Muscle of leg (tissue), 11 donors: Measurements from ENCODE around the gene GLCE. TPM values are rescaled to one million over a fixed set of nuclear protein-coding genes. Genes with fewer than 3 reads are reported as not detected.
"Not testable (repeated sequence)": the region's sequence is repeated elsewhere in the genome, so short reads cannot be mapped to it uniquely, and the experiment has no call there.

ENCODE experiments used
- DNase-seq: peaks from one replicate; pipeline ENCODE4 v3.0.0; 2013
- H3K27ac ChIP-seq: one replicate; pipeline ENCODE4 v1.5.1; 2013; ENCODE audit warnings: mild to moderate bottlenecking, low read length, control low read depth
- H3K27me3 ChIP-seq: one replicate; pipeline ENCODE4 v1.6.1; 2013; ENCODE audit warnings: low read length; ENCODE audit not compliant: control insufficient read depth, insufficient read depth
- H3K36me3 ChIP-seq: one replicate; pipeline ENCODE4 v1.6.1; 2013; ENCODE audit warnings: low read length; ENCODE audit not compliant: control insufficient read depth, insufficient read depth
- H3K4me1 ChIP-seq: one replicate; pipeline ENCODE4 v1.6.1; 2013; ENCODE audit warnings: low read length; ENCODE audit not compliant: control insufficient read depth, insufficient read depth
- H3K4me3 ChIP-seq: one replicate; pipeline ENCODE4 v1.5.1; 2013; ENCODE audit warnings: low read length, control low read depth
- H3K9me3 ChIP-seq: replicated peaks from 2 replicates; pipeline ENCODE4 v1.6.1; 2013; ENCODE audit warnings: low read depth, low read length; ENCODE audit not compliant: control insufficient read depth
- WGBS: methylation state at CpG from one replicate; pipeline ENCODE4 v1.1.5; 2013; ENCODE audit warnings: missing lambda C conversion rate; ENCODE audit not compliant: insufficient coverage; 5-methylcytosine and 5-hydroxymethylcytosine counted together
- polyA plus RNA-seq, 8 donors: library from polyadenylated mRNA; unstranded; fragments of 120-200 nt; gene quantifications; one replicate each; pipeline versions ENCODE4 v1.2.1 to v1.2.3, GENCODE V29; 2013; ENCODE audit warnings: inconsistent platforms in 1 of 8, low replicate concordance in 1 of 8; ENCODE audit not compliant: insufficient read length in 8 of 8, insufficient read depth in 1 of 8
- total RNA-seq: library from RNA; stranded (reverse); fragments of 120-200 nt; gene quantifications from one replicate; pipeline ENCODE4 v1.2.4, GENCODE V29; 2013

The GLCE gene
- total and polyA plus RNA-seq, 9 donors: 27.4 to 50.1 (median 32.7) TPM

DNA sequence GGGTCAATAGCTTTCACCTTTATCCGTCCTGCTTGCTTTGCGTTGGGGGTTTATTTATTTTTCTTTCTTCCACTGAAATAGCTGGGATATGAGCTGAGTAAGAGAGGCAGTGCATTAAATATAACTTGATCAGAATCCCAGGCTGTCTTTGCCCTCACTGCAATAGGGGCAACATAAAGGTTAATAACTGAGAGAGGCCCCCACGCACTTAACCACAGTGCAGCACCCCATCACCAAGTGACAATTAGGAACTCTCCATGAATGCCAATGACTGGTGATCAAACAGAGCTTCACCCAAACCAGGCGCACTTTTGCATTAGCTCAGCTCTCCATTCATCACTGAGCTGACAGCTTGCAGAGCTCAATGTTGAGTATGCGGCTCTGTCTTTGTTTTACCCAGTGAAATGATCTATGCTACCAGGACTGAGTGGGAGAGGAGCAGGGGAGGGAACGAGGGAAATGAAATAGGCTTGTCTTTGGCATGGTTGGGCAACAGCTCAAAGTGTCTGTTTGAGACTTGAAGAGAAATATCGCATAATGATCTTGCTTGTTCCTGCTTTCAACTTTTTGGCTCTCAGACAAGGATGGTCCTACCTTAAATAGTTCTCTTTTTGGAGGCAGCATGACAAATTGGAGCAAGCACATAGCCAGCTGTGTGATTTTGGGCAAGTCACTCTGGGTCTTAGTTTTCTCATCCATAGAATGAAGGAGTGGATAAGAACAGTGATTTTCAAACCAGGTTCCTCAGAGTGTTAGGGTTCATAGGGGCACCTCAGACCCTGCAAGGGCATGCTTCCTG is 14.5 kb upstream of the GLCE start:
- Histone ChIP-seq H3K4me3 (no peak overlapping the region), H3K9me3 (no peaks in the 10 kb centered on the region), H3K27ac (no peak overlapping the region), H3K27me3 (no peaks in the 10 kb centered on the region), H3K4me1 (no peaks in the 10 kb centered on the region), H3K36me3 (no peaks in the 10 kb centered on the region)
- DNase-seq: no peak
- WGBS: 34% methylated on average over 4 of the region's 7 CpGs

DNA sequence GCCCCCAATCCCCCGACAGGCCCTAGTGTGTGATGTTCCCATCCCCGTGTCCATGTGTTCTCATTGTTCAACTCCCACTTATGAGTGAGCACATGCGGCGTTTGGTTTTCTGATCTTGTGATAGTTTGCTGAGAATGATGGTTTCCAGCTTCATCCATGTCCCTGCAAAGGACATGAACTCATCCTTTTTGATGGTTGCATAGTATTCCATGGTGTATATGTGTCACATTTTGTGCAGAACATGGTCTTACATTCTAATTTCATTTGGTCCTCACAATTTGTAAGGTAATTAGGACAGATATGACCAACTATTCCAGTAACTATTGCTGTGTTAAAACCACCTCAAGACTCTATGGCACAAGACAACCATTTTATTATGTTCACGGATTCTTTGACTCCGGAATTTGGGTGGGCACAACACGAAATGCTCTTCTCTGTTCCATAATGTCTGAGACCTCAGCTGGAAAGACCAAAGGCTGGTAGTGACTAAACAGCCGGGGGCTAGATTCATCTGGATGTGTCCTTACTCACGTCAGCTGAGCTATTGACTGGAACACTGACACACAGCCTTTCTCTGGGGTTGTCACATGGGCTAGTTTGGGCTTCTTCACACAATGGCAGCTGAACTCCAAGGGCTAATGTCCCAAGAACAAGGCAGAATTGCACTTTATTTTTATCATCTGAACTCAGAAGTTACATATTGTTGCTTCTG is 13.6 kb upstream of the GLCE start:
- no peaks in the 10 kb centered on the region for H3K9me3 ChIP-seq

DNA sequence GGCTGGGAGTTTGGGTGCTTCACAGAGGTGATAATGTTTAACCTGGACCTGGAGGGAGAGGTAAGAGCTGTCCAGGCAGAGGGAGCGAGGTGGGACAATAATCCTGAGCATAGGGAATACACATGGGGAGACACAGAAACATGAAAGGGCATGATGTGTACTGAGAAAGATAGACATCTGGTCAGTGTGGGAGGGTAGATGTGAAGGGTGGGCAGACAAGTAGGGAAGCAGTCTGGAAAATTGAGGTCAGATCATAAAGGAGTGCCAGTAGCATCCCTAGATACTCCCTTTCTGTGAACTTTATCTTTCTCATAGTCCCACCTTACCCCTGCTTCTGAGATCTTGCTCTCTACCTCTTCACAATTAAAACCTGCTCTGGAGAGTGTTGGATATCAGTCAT is 12.0 kb upstream of the GLCE start:
- no peaks in the 10 kb centered on the region for H3K9me3 ChIP-seq
- H3K27ac ChIP-seq: no peak overlapping the region
- DNase-seq: no peak
- H3K4me3 ChIP-seq: no peak overlapping the region
- no peaks in the 10 kb centered on the region for H3K4me1 ChIP-seq
- no peaks in the 10 kb centered on the region for H3K36me3 ChIP-seq
- 100% methylated on average over 1 of the region's 1 CpG for WGBS
- H3K27me3 ChIP-seq: no peaks in the 10 kb centered on the region

More for the DNA sequence above, 13.6 kb upstream of the GLCE start:
- no peak for DNase-seq
- H3K4me1 ChIP-seq: no peaks in the 10 kb centered on the region
- H3K36me3 ChIP-seq: no peaks in the 10 kb centered on the region
- 88% methylated on average over 5 of the region's 9 CpGs for WGBS
- H3K27me3 ChIP-seq: no peaks in the 10 kb centered on the region
- no peak overlapping the region for H3K4me3 ChIP-seq
- no peak overlapping the region for H3K27ac ChIP-seq

DNA sequence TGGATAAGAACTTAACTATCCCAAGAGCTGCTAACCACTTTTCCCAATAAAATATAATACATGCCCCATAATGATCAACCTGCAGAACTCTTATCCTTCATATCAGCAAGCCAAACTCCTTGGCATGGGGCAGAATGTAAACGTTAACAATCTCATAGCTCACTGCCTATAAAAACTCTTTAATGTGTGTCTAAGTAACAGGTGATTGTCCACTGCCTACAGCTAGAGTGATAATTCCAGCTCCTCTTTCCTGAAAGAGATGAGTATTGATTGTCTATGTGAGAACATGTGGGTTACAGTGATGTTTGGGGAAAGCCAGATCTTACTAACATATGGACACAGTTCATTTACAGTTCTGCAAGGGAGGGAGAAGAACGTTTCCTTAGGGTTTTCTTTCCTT is 11.3 kb upstream of the GLCE start:
- Histone ChIP-seq H3K27me3 (no peaks in the 10 kb centered on the region), H3K4me1 (no peaks in the 10 kb centered on the region)
- WGBS: no CpG with 5 or more reads among the region's 2 CpGs

DNA sequence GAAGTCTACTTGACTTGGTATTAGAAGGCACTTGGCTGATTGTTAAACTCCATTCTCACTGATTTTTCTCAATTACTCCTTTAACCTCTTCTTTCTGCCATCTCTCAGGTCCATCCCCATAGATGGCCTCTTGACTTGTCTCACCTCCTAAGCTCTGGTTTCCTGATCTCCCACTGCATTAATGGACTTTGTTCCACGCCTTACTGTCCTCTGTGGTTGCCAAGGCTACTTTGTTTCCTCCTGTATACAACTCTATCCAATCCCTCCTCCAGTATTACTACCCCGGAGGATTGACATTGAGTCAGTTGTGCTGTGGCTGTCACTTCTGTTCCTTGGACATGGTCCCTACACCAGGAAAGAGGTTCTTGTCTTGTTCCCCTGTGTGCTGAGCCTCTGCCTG is 10.6 kb upstream of the GLCE start:
- Histone ChIP-seq H3K4me1 (no peaks in the 10 kb centered on the region), H3K9me3 (no peaks in the 10 kb centered on the region), H3K27me3 (no peaks in the 10 kb centered on the region), H3K36me3 (no peaks in the 10 kb centered on the region), H3K4me3 (no peak overlapping the region), H3K27ac (no peak overlapping the region)
- DNase-seq: no peak
- 83% methylated on average over 2 of the region's 2 CpGs for WGBS

More for the DNA sequence above, 11.3 kb upstream of the GLCE start:
- Histone ChIP-seq H3K36me3 (no peaks in the 10 kb centered on the region), H3K4me3 (no peak overlapping the region), H3K27ac (no peak overlapping the region), H3K9me3 (no peaks in the 10 kb centered on the region)
- no peak for DNase-seq

DNA sequence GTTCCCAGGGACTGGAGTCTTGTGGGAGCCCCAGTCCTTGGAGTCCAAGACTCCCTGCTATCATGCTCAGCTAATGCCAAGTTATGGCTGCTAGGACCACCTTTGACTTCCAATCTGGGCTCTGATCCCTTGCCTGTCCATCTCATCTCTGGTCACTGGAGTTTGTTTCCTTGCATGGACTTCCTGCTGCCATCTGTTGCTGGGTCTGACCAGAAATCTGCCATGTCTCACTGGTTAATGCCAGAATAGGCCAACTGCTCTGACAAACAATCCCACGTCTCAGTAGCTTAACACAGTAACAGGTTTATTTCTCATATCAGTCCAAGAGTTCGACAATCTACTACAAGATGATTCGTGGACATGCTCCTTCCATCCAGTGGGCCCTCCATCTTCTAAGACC is 10.1 kb upstream of the GLCE start:
- no peak overlapping the region for H3K27ac ChIP-seq
- WGBS: 86% methylated on average over 1 of the region's 3 CpGs
- H3K4me1 ChIP-seq: no peaks in the 10 kb centered on the region

DNA sequence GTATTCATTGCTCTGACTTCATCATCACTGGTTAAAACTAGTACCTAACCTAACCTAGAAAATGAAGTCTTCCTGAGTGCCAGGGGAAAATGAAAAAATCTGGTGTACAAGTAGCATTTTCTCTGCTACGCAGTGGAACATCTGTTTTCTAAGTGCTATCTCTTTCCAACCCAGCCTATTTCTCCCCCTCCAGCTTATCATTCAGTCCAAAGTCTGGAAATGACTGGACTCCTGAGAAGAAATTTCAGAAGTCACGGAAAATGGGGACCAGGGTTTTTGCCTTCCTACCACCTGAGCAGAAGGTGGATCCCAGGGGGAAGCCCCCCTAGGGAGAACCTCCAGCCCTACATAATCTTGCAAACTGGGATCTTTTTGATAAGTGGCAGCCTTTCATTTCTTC is 9.6 kb upstream of the GLCE start:
- no peak overlapping the region for H3K27ac ChIP-seq
- H3K4me3 ChIP-seq: no peak overlapping the region
- no peaks in the 10 kb centered on the region for H3K27me3 ChIP-seq
- no peaks in the 10 kb centered on the region for H3K9me3 ChIP-seq
- no peaks in the 10 kb centered on the region for H3K36me3 ChIP-seq
- no CpG with 5 or more reads among the region's 2 CpGs for WGBS
- DNase-seq: no peak
- no peaks in the 10 kb centered on the region for H3K4me1 ChIP-seq

More for the DNA sequence above, 10.1 kb upstream of the GLCE start:
- DNase-seq: no peak
- Histone ChIP-seq H3K27me3 (no peaks in the 10 kb centered on the region), H3K9me3 (no peaks in the 10 kb centered on the region), H3K4me3 (no peak overlapping the region), H3K36me3 (no peaks in the 10 kb centered on the region)

DNA sequence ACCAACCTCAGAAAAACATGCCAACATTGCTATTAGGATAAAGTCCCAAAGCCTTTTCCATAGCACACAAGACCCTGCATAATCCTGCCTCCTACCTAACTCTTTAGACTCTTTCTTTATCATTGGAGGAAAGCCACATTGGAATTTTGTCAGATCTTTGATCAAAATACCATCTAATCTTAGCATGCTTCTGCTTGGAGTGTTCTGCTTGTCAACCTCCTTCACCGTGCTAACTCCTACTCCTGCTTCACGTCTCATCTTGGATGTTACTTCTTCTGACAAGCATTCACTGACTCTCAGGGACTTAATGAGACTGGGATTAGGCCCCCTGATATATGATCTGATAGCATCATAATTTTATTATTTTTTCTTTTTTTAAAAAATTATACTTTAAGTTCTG is 7.4 kb upstream of the GLCE start:
- Histone ChIP-seq H3K9me3 (no peaks in the 10 kb centered on the region), H3K4me3 (no peak overlapping the region), H3K4me1 (no peaks in the 10 kb centered on the region), H3K36me3 (no peaks in the 10 kb centered on the region), H3K27me3 (no peaks in the 10 kb centered on the region), H3K27ac (no peak overlapping the region)
- no peak for DNase-seq
- no CpG with 5 or more reads among the region's 2 CpGs for WGBS

DNA sequence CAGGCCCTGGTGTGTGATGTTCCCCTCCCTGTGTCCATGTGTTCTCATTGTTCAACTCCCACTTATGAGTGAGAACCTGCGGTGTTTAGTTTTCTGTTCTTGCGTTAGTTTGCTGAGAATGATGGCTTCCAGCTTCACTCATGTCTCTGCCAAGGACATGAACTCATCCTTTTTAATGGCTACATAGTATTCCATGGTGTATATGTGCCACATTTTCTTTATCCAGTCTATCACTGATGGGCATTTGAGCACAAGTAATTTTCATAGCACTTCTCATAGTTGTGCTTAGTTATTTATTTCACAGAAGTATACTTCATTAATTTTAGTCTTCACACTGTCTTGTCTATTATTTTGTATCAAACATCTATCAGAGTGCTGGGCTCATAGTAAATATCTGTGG is 6.8 kb upstream of the GLCE start:
- not testable (repeated sequence) for H3K27me3 ChIP-seq, H3K36me3 ChIP-seq, H3K4me1 ChIP-seq, DNase-seq, H3K9me3 ChIP-seq, H3K4me3 ChIP-seq, H3K27ac ChIP-seq
- WGBS: no CpG with 5 or more reads among the region's 2 CpGs

DNA sequence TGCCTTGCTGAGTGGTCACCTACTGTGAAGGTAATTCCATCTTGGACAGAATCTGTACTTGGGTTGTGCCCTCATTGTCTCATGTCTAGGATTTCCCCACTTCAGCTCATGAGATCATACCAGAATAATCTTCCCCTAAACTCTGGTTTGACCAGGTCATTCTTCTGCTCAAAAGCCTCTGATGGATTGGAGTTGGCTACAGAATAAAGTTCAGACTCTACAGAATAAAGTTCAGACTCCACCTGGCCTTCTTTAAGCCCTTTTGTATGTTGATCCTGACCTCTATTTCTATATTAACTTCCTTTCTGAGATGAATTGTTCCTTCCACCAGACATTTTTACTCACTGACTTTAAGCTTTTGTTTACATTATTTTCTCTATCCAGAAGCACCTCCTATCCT is 6.4 kb upstream of the GLCE start:
- no peaks in the 10 kb centered on the region for H3K4me1 ChIP-seq
- peak overlapping the region; percentile 9 for H3K27ac ChIP-seq
- no peak overlapping the region for H3K4me3 ChIP-seq
- no peaks in the 10 kb centered on the region for H3K27me3 ChIP-seq
- DNase-seq: no peak
- no peaks in the 10 kb centered on the region for H3K9me3 ChIP-seq
- no peaks in the 10 kb centered on the region for H3K36me3 ChIP-seq
